GM10266 (cell line): ENCODE data around the gene SUFU.
A peak's percentile ranks its signal among the peaks of the same experiment; 100 is the strongest.
"Not testable (repeated sequence)": the region's sequence is repeated elsewhere in the genome, so short reads cannot be mapped to it uniquely, and the experiment has no call there.

ENCODE experiments used
- DNase-seq: peaks from one replicate; pipeline ENCODE4 v3.0.0; 2012; ENCODE audit errors: extremely low spot score
- TF ChIP-seq, protein P1 (sequence below): IDR thresholded peaks from 2 replicates; pipeline ENCODE4 v1.5.1; 2012; ENCODE audit warnings: mild to moderate bottlenecking, low read depth; ENCODE audit not compliant: control insufficient read depth, insufficient read depth; ENCODE audit errors: missing control alignments

SUFU gene

DNA sequence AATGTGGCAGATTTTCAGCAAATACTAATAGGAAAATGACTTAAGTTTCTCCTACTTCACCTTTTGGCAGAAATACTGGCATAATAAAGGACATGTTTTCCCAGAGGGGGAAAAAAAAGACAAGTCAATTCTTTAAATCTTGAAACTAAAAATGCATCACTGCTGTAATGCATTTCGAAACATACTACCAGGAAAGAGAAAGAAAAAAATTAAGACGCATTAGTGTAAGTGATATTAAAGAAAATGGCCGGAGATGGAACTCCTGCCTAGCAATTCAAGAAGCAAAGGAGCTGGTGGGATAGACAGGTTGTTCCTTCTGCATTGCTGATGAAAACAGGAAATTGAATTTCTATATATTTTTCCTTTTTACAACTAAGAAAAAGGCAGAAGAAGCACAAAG lies 4.4 kb upstream of the SUFU start:
- no peak for DNase-seq
- TF ChIP-seq, protein P1, sequence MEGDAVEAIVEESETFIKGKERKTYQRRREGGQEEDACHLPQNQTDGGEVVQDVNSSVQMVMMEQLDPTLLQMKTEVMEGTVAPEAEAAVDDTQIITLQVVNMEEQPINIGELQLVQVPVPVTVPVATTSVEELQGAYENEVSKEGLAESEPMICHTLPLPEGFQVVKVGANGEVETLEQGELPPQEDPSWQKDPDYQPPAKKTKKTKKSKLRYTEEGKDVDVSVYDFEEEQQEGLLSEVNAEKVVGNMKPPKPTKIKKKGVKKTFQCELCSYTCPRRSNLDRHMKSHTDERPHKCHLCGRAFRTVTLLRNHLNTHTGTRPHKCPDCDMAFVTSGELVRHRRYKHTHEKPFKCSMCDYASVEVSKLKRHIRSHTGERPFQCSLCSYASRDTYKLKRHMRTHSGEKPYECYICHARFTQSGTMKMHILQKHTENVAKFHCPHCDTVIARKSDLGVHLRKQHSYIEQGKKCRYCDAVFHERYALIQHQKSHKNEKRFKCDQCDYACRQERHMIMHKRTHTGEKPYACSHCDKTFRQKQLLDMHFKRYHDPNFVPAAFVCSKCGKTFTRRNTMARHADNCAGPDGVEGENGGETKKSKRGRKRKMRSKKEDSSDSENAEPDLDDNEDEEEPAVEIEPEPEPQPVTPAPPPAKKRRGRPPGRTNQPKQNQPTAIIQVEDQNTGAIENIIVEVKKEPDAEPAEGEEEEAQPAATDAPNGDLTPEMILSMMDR: no peak

DNA sequence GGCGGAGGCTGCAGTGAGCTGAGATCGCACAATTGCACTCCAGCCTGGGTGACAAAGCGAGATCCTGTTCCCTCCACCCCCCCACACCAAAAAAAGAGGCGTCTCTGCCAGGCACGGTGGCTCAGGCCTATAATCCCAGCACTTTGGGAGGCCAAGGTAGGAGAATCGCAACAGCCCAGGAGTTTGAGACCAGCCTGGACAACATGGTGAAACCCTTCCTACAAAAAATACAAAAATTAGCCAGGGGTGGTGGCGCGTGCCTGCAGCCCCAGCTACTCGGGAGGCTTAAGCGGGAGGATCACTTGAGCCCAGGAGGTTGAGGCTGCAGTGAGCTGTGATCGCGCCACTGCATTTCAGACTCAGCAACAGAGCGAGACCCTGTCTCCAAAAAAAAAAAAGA lies 3.1 kb upstream of the SUFU start:
- not testable (repeated sequence) for DNase-seq

- TF ChIP-seq, protein P1: no peak
Measured at GRCh38 chr10:102501201-102502028, 2.4 kb upstream of the SUFU start.

GRCh38 chr10:102502029-102502336 lies 1.8 kb upstream of the SUFU start:
- peak; percentile 96 for DNase-seq
- TF ChIP-seq, protein P1: no peak

More at GRCh38 chr10:102501201-102502028, 2.4 kb upstream of the SUFU start:
- no peak for DNase-seq

DNA sequence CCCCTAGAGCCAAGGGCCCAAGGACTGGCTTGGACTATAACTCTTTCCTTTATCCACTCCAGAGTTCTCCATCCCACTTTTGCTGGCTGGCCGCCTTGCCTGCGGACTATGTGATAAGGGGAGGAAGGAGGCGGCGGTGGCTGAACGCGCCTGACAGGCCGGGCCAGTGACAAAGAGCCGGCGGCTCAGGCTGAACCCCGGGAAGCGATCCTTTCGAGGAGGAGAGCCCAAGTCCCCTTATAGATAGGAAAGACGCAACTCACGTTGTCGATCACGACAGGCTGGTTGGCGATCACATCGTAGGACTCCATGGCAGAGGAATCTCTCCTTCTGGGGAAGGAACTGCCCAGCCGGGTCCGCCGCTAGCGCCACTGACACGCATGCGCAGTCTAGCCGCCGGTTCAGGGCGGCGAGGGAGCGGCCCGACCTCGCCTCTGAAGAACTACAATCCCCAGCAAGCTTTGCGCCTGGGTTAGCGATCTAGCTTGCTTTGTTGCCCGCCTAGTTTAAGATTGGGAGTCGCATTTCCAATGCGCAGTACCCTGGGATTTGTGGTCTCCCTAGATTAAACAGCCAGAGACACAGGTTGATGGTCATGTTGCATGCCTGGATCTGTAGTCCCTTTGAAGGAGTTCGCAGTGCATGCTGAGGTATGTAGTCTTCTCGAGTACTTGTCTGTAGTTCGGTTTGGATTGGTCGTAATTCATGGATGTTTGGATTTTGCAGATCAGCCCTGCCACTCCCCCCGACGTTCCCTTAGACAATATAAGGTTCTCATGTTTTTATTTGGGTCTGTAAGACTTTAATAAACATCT lies 1.2 kb upstream of the SUFU start, which contains the start of gene ACTR1A:
Gene ACTR1A (minus strand): TSS at position 376 of the 815 bp plus-strand sequence. CDS start 65 bp downstream, at position 311.
- TF ChIP-seq, protein P1: no peak
- peak; percentile 87 for DNase-seq

GRCh38 chr10:102504179-102504975 lies 605 bp downstream of the SUFU start:
- TF ChIP-seq, protein P1: no peak
- DNase-seq: no peak

DNA sequence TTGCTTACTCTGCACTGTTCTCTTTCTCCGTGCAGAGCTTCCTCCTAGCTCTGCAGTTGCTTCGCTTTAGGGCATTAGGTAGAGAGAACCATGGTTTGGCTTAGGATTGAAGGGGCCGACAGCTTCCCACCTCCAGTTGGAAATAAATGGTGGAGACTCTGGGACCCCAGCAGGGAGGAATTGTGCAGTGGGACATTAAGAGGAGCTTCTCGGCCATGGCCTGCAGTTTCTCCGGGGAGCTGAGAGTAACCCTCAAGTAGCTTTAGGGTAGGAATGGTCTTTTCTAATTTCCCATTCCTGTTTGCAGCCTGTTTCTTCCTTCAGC lies 1.2 kb downstream of the SUFU start:
- no peak for DNase-seq
- TF ChIP-seq, protein P1: no peak
